Esophagus squamous epithelium (tissue), 5 donors: Measurements from ENCODE around the gene CFAP119. TPM values are rescaled to one million over a fixed set of nuclear protein-coding genes. Genes with fewer than 3 reads are reported as not detected.

Experiments used
- DNase-seq: peaks from one replicate; lab custom pipeline; 2025; lab: John Stamatoyannopoulos, UW
- H3K27ac ChIP-seq, 4 donors: fragments of 200-600 bp; sonication (generic); one replicate each; pipeline ENCODE4 v1.5.1; 2016 to 2019; ENCODE audit warnings: mild to moderate bottlenecking in 1 of 4
- H3K27me3 ChIP-seq, 4 donors: fragments of 200-600 bp; sonication (generic); 1 replicate in 3 of 4; 2 replicates in 1 of 4; pipeline versions ENCODE4 v1.5.1 to v1.6.0; 2017 to 2021; ENCODE audit warnings: antibody characterized with exemption in 1 of 4
- H3K36me3 ChIP-seq, 3 donors: fragments of 200-600 bp; sonication (generic); one replicate each; pipeline ENCODE4 v1.5.1; 2016 to 2019
- H3K4me1 ChIP-seq, 3 donors: fragments of 200-600 bp; sonication (generic); one replicate each; pipeline ENCODE4 v1.5.1; 2017 to 2019
- H3K4me3 ChIP-seq, 4 donors: fragments of 200-600 bp; sonication (generic); 1 replicate in 3 of 4; 2 replicates in 1 of 4; pipeline ENCODE4 v1.5.1; 2016 to 2019; ENCODE audit warnings: mild to moderate bottlenecking in 2 of 4, moderate library complexity in 1 of 4
- H3K9me3 ChIP-seq, 3 donors: fragments of 200-600 bp; sonication (generic); one replicate each; pipeline ENCODE4 v1.5.1; 2016 to 2019
- POLR2A ChIP-seq, 4 donors: fragments of 450-650 bp; IDR thresholded peaks; one replicate each; pipeline ENCODE4 v1.6.1; 2017; ENCODE audit warnings: antibody characterized with exemption in 4 of 4, mild to moderate bottlenecking in 4 of 4, moderate library complexity in 3 of 4
- WGBS, 2 donors: methylation state at CpG; one replicate each; pipeline ENCODE4 v1.1.5; 2018; 5-methylcytosine and 5-hydroxymethylcytosine counted together
- intact Hi-C: fragments of 100-400 bp; cut with DNase I; formaldehyde crosslinking; loops from one replicate; pipeline ENCODE4 v1.15.0; 2022
- total RNA-seq, 4 donors: library from RNA; depleted of rRNA; stranded (reverse); fragments of >200 nt; gene quantifications; one replicate each; pipeline ENCODE4 v1.1.0, GENCODE V29; 2016
- TF ChIP-seq, protein P1 (sequence below), 6 experiments: fragments of 450-650 bp in 4 of 6; fragments of 200-600 bp in 2 of 6; sonication (generic) in 2 of 6; IDR thresholded peaks; one replicate each; pipeline ENCODE4 v1.5.1; 2016 to 2019; ENCODE audit warnings: antibody characterized with exemption in 6 of 6, mild to moderate bottlenecking in 4 of 6, moderate library complexity in 4 of 6
- donor health status: DM: yes; HTN: yes; CAD: no.

The CFAP119 gene
- total RNA-seq, 4 donors from 2014 or later = 1.3 to 5.0 (median 3.4) TPM; not detected in 1

DNA sequence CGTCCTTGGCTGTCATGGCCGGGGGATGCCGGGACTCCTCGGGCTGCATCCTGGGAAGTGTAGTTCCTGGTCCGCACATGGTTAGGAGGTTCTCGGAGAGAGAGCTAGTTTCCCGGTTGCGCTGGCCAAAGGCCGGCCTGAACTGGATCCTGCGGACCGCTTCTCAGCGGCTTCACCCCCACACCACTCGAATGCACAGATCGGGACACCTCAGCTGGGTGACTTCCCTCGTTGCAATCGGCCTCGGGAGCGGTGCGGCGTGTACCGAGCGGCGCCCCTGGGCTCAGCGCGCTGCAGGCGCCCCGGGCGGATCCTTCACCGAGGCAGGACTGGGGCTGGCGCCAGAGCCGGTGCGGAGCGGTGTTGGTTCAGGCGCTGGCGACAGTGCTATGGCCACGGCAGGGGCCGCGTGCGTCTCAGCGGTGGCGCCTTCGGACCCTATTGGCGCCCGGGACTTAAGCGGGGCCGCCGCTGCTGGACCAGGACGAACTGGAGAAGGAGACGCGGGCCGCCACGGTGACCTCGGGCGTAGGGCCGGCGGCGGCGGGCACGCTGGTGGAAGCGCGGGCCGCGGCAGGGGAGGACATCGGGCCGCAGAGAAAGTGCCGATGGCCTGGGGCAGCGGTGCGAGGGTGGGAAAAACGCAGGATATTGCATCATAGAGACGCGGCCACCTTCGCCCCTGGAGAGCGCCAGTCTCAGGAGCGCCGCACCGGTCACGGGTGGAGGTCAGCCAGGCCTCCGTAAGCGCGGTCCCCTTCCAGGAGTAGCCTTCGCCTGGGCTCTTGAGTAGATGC is 13.7 kb upstream of the CFAP119 start:
- intact Hi-C loops = no loop called here
- no peak for DNase-seq

DNA sequence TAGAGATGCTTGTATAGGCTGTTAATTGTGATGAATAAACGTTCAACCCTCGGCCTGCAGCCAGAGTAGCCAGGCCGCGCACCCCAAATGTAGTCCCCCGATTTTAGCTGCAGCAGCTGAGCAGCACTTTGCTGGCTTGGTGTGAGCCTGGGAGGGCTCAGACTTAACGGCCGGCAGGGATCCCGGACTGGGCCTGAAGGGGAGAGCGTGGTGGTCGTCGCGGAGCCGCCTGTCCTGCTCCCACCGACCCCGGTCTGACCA is 13.2 kb upstream of the CFAP119 start:
- TF ChIP-seq, protein P1, sequence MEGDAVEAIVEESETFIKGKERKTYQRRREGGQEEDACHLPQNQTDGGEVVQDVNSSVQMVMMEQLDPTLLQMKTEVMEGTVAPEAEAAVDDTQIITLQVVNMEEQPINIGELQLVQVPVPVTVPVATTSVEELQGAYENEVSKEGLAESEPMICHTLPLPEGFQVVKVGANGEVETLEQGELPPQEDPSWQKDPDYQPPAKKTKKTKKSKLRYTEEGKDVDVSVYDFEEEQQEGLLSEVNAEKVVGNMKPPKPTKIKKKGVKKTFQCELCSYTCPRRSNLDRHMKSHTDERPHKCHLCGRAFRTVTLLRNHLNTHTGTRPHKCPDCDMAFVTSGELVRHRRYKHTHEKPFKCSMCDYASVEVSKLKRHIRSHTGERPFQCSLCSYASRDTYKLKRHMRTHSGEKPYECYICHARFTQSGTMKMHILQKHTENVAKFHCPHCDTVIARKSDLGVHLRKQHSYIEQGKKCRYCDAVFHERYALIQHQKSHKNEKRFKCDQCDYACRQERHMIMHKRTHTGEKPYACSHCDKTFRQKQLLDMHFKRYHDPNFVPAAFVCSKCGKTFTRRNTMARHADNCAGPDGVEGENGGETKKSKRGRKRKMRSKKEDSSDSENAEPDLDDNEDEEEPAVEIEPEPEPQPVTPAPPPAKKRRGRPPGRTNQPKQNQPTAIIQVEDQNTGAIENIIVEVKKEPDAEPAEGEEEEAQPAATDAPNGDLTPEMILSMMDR (IDR thresholded peaks at IDR 0.05) = no peak
- no peak for TF ChIP-seq POLR2A (IDR thresholded peaks at IDR 0.05)
- DNase-seq = no peak
- Histone ChIP-seq H3K36me3 (peaks cover 23 to 47% (median 32%) of the 10 kb centered on the region in 3 donors), H3K27me3 (no peaks in the 10 kb centered on the region), H3K4me1 (peaks cover 14 to 47% (median 23%) of the 10 kb centered on the region in 3 donors), H3K9me3 (no peaks in the 10 kb centered on the region), H3K4me3 (peak overlapping the region; percentile 71 to 81 (median 76)), H3K27ac (peak overlapping the region; percentile 84 to 89 (median 84))
- intact Hi-C loops = no loop called here
- WGBS, 2 donors = no CpG with 5 or more reads among the region's 15 CpGs

More for the DNA sequence above, 13.7 kb upstream of the CFAP119 start:
- peak overlapping the region; percentile 71 to 81 (median 76) for H3K4me3 ChIP-seq
- TF ChIP-seq, protein P1 (IDR thresholded peaks at IDR 0.05) = no peak
- TF ChIP-seq POLR2A (IDR thresholded peaks at IDR 0.05) = peak in 1 of 4 donors; percentile 39
- no peaks in the 10 kb centered on the region for H3K9me3 ChIP-seq
- H3K36me3 ChIP-seq = peaks cover 18 to 42% (median 32%) of the 10 kb centered on the region in 3 donors
- H3K27me3 ChIP-seq = no peaks in the 10 kb centered on the region
- peak overlapping the region; percentile 84 to 89 (median 84) for H3K27ac ChIP-seq
- WGBS, 2 donors = 1% methylated on average over 13 of the region's 81 CpGs; no CpG with 5 or more reads in 1 of the 2 donors
- peaks cover 14 to 47% (median 23%) of the 10 kb centered on the region in 3 donors for H3K4me1 ChIP-seq

DNA sequence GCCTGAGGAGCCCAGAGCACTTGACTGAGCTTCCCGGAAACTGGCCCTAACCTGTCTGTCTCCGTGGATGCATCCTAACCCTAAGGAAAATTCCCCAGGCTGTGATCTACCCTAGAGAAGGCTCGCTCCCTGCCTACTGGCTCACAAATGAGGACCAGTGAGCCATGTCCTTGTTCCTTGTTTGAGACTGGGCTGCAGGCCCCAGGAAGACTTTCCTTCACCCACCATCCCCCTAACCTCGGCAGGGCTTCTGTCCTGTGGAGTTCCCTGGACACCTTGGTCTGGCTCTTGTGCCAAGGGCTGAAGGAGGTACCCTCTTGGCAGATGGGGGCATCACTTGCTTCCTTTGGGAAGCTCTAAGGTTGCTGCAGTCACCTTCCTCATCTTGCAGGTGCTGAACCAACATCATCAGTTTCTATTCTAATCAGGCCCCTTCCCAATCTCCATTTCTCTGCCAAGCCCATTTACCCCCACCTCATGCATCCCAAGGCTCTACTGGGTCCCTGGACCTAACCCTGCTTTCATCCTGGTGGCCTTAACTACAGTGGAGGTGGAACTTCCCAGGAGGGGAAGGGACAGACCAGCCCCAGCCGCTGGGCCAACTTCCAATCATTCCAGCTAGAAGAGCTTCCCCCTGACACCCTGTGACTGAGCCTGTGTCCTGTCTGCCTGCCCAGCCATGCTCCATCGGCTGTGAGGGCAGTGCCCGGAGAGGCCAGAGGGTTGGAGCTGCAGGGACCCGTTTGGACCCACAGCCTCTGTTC is 12.7 kb upstream of the CFAP119 start:
- H3K9me3 ChIP-seq = no peaks in the 10 kb centered on the region
- intact Hi-C loops = no loop called here
- peaks cover 28 to 52% (median 32%) of the 10 kb centered on the region in 3 donors for H3K36me3 ChIP-seq
- WGBS, 2 donors = 14 to 40% methylated on average over 1 to 2 of the region's 8 CpGs
- H3K4me3 ChIP-seq = peak overlapping the region; percentile 71 to 81 (median 76)
- H3K27me3 ChIP-seq = no peaks in the 10 kb centered on the region
- peak overlapping the region; percentile 84 to 89 (median 84) for H3K27ac ChIP-seq
- H3K4me1 ChIP-seq = peaks cover 14 to 47% (median 23%) of the 10 kb centered on the region in 3 donors
- DNase-seq = no peak
- TF ChIP-seq, protein P1 (IDR thresholded peaks at IDR 0.05) = no peak
- TF ChIP-seq POLR2A (IDR thresholded peaks at IDR 0.05) = no peak

DNA sequence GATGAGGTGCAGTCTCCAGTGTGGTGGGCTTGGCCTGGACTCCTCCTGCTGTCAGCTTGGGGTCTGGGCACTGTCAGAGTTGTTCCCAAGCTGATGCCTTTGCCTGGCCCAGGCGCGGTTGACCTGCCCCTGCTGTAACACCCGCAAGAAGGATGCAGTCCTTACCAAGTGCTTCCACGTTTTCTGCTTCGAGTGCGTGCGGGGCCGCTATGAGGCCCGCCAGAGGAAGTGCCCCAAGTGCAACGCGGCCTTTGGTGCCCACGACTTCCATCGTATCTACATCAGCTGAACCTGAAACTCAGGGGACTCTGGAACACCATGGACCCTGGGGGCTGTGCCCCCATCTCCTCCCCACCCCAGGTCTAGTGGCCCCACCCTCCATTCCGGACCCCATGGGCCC is 12.0 kb upstream of the CFAP119 start:
- DNase-seq = no peak
- TF ChIP-seq POLR2A (IDR thresholded peaks at IDR 0.05) = no peak
- TF ChIP-seq, protein P1 (IDR thresholded peaks at IDR 0.05) = no peak
- Histone ChIP-seq H3K4me3 (no peak overlapping the region), H3K27me3 (no peaks in the 10 kb centered on the region), H3K27ac (no peak overlapping the region), H3K4me1 (peaks cover 14 to 46% (median 23%) of the 10 kb centered on the region in 3 donors), H3K36me3 (peaks cover 35 to 59% (median 39%) of the 10 kb centered on the region in 3 donors), H3K9me3 (no peaks in the 10 kb centered on the region)
- intact Hi-C loops = no loop called here
- WGBS, 2 donors = 85 to 92% methylated on average over 11 to 13 of the region's 14 CpGs

DNA sequence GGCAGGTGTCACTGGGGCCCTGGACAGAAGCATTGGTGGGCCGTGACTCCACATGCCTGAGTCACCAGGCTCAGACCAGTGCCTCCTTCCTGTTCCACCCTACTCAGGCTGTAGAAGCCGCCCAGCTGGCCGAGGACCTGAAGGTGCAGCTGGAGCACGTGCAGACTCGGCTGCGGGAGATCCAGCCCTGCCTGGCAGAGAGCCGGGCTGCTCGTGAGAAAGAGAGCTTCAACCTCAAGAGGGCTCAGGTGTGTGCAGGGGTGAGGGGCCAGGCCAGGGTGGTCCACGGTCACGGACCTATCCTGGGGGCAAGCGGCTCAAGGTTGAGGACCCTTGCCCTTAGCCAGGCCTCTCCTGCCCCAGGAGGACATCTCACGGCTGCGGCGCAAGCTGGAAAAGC is 9.9 kb upstream of the CFAP119 start:
- 64 to 85% methylated on average over 4 to 11 of the region's 14 CpGs for WGBS, 2 donors
- intact Hi-C loops = no loop called here
- no peak for DNase-seq
- Histone ChIP-seq H3K27ac (no peak overlapping the region), H3K4me3 (no peak overlapping the region), H3K4me1 (peaks cover 13 to 25% (median 20%) of the 10 kb centered on the region in 3 donors), H3K9me3 (no peaks in the 10 kb centered on the region), H3K27me3 (no peaks in the 10 kb centered on the region), H3K36me3 (peaks cover 52 to 80% (median 53%) of the 10 kb centered on the region in 3 donors)
- no peak for TF ChIP-seq POLR2A (IDR thresholded peaks at IDR 0.05)
- TF ChIP-seq, protein P1 (IDR thresholded peaks at IDR 0.05) = no peak
